GM23338 (cell line): ENCODE data around the gene ZNF26. TPM values are rescaled to one million over a fixed set of nuclear protein-coding genes. Genes with fewer than 3 reads are reported as not detected.

Experiments
- ATAC-seq: fragments of 200-7000 bp; cut with Tn5 transposase; 3 replicates; pipeline ENCODE4 v1.9.1; 2020
- DNase-seq: peaks from one replicate; pipeline ENCODE4 v3.0.0-alpha.2; 2015; ENCODE audit warnings: low spot score
- H2AFZ ChIP-seq: fragments of 200-600 bp; sonication (generic); 2 replicates; pipeline ENCODE4 v1.8.0; 2016; ENCODE audit warnings: antibody characterized with exemption, mild to moderate bottlenecking, moderate library complexity
- H3F3A ChIP-seq: fragments of 200-600 bp; sonication (generic); replicated peaks from 2 replicates; pipeline ENCODE4 v1.8.0; 2017; ENCODE audit warnings: antibody characterized with exemption, mixed run types, low read depth
- H3K27ac ChIP-seq: fragments of 200-600 bp; sonication (generic); 2 replicates; pipeline ENCODE4 v1.6.1; 2016; ENCODE audit warnings: low read depth
- H3K27me3 ChIP-seq: fragments of 200-600 bp; sonication (generic); 2 replicates; pipeline ENCODE4 v1.8.0; 2016; ENCODE audit warnings: mild to moderate bottlenecking, mixed run types, moderate library complexity; ENCODE audit not compliant: insufficient read depth
- H3K36me3 ChIP-seq: fragments of 200-600 bp; sonication (generic); 2 replicates; pipeline ENCODE4 v1.8.0; 2016; ENCODE audit warnings: mild to moderate bottlenecking; ENCODE audit not compliant: insufficient read depth
- H3K4me1 ChIP-seq: fragments of 200-600 bp; sonication (generic); 2 replicates; pipeline ENCODE4 v1.8.0; 2016; ENCODE audit warnings: mild to moderate bottlenecking, moderate library complexity; ENCODE audit not compliant: insufficient read depth
- H3K4me2 ChIP-seq: fragments of 200-600 bp; sonication (generic); 2 replicates; pipeline ENCODE4 v1.7.1; 2017; ENCODE audit warnings: mixed run types
- H3K4me3 ChIP-seq: fragments of 200-600 bp; sonication (generic); 2 replicates; pipeline ENCODE4 v1.6.1; 2016; ENCODE audit warnings: mixed run types
- H3K79me2 ChIP-seq: fragments of 200-600 bp; sonication (generic); replicated peaks from 2 replicates; pipeline ENCODE4 v1.8.0; 2017; ENCODE audit warnings: mild to moderate bottlenecking; ENCODE audit not compliant: insufficient read depth
- H3K9me2 ChIP-seq: fragments of 200-600 bp; sonication (generic); 2 replicates; pipeline ENCODE4 v1.8.0; 2017; ENCODE audit not compliant: insufficient read depth
- H4K20me1 ChIP-seq: fragments of 200-600 bp; sonication (generic); replicated peaks from 2 replicates; pipeline ENCODE4 v1.8.0; 2017; ENCODE audit warnings: mild to moderate bottlenecking; ENCODE audit not compliant: insufficient read depth
- H3K27ac Mint-ChIP-seq: 2 replicates; pipeline ENCODE4 v1.8.0; 2020; ENCODE audit warnings: inconsistent platforms, mild to moderate bottlenecking, moderate library complexity, mixed read lengths
- H3K27me3 Mint-ChIP-seq: 3 replicates; pipeline ENCODE4 v1.8.0; 2022; ENCODE audit warnings: low read depth, mild to moderate bottlenecking, moderate library complexity, mixed read lengths, inconsistent platforms; ENCODE audit not compliant: insufficient read depth, poor library complexity
- H3K36me3 Mint-ChIP-seq: 3 replicates; pipeline ENCODE4 v1.8.0; 2021; ENCODE audit warnings: low read depth, mild to moderate bottlenecking, inconsistent platforms, moderate library complexity, mixed read lengths
- H3K4me1 Mint-ChIP-seq: 3 replicates; pipeline ENCODE4 v1.8.0; 2020; ENCODE audit warnings: mild to moderate bottlenecking, inconsistent platforms, mixed read lengths
- H3K4me3 Mint-ChIP-seq: 3 replicates; pipeline ENCODE4 v1.8.0; 2021; ENCODE audit warnings: moderate library complexity, mild to moderate bottlenecking, inconsistent platforms, mixed read lengths
- H3K9me3 Mint-ChIP-seq: 3 replicates; pipeline ENCODE4 v1.8.0; 2020; ENCODE audit warnings: moderate library complexity, mild to moderate bottlenecking, inconsistent platforms, mixed read lengths
- CREB1 ChIP-seq: fragments of 250-450 bp; sonication (Bioruptor Pico); IDR thresholded peaks from 2 replicates; pipeline ENCODE4 v1.5.0; 2020; ENCODE audit warnings: low read depth, mild to moderate bottlenecking, moderate library complexity
- EZH2 ChIP-seq: fragments of 200-600 bp; sonication (generic); IDR thresholded peaks from one replicate; pipeline ENCODE4 v1.8.0; 2017; ENCODE audit warnings: antibody characterized with exemption, mild to moderate bottlenecking, low read depth; ENCODE audit not compliant: unreplicated experiment
- EZH2phosphoT487 ChIP-seq: fragments of 200-600 bp; sonication (generic); IDR thresholded peaks from one replicate; pipeline ENCODE4 v1.8.1; 2018; ENCODE audit warnings: antibody characterized with exemption; ENCODE audit not compliant: unreplicated experiment
- JUNB ChIP-seq: IDR thresholded peaks from one replicate; pipeline ENCODE4 v1.6.1; 2016; ENCODE audit warnings: antibody characterized with exemption; ENCODE audit not compliant: unreplicated experiment
- NANOG ChIP-seq: IDR thresholded peaks from 2 replicates; pipeline ENCODE4 v1.6.1; 2016; ENCODE audit warnings: antibody characterized with exemption, borderline replicate concordance
- POLR2AphosphoS5 ChIP-seq: IDR thresholded peaks from 2 replicates; pipeline ENCODE4 v1.6.1; 2016; ENCODE audit warnings: antibody characterized with exemption, low read depth
- REST ChIP-seq: IDR thresholded peaks from one replicate; pipeline ENCODE4 v1.6.1; 2018; ENCODE audit warnings: antibody characterized with exemption; ENCODE audit not compliant: unreplicated experiment
- STAT1 ChIP-seq: IDR thresholded peaks from one replicate; pipeline ENCODE4 v1.6.1; 2016; ENCODE audit warnings: antibody characterized with exemption; ENCODE audit not compliant: unreplicated experiment
- ZNF114 ChIP-seq: fragments of 250-450 bp; sonication (Bioruptor Pico); IDR thresholded peaks from 2 replicates; pipeline ENCODE4 v1.5.0; 2020; ENCODE audit warnings: mild to moderate bottlenecking, moderate library complexity
- ZNF331 ChIP-seq: fragments of 250-450 bp; sonication (Bioruptor Pico); IDR thresholded peaks from 2 replicates; pipeline ENCODE4 v1.5.0; 2020; ENCODE audit warnings: low read depth, mild to moderate bottlenecking, moderate library complexity
- ZNF462 ChIP-seq: fragments of 250-450 bp; sonication (Bioruptor Pico); IDR thresholded peaks from 2 replicates; pipeline ENCODE4 v1.5.0; 2020; ENCODE audit warnings: mild to moderate bottlenecking, moderate library complexity
- polyA plus RNA-seq: library from polyadenylated mRNA; unstranded; fragments of >200 nt; fragmentation: Nextera tagmentation; extraction: Ambion mirVana; gene quantifications from 2 replicates; pipeline ENCODE4 v1.2.1, GENCODE V29; 2016
- total RNA-seq: library from RNA; depleted of rRNA; stranded (reverse); fragments of >200 nt; shearing (Covaris generic); gene quantifications from 2 replicates; pipeline ENCODE4 v1.2.3, GENCODE V29; 2014

ZNF26 gene
- total and polyA plus RNA-seq, 2 experiments from 2014 or later, result 4.8 to 18.9 TPM

DNA sequence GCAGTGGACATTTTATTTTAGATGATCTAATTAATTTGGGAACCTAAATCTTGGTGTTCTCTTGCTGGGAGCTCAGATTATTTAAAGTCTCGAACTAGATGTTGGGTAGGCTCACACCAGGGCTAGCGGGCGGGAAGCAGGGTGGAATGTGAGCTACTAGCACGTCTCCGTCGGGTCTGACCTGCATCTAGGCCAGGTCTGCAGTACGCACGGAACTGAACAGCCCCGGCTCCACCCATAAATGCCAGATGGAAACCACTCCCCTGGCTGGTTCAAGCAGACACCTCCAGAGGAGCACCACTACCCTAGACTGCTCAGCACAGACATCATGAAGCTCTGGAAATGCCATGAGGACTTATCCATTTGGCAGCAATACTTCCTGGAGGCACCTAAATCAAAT is 40.4 kb upstream of the ZNF26 start:
- H3K4me1 ChIP-seq, result no peaks in the 10 kb centered on the region
- H3K27ac ChIP-seq, result no peak overlapping the region
- peaks cover 18% of the 10 kb centered on the region; the same call in 1 of the 2 replicates for H3K36me3 ChIP-seq
- Mint-ChIP-seq H3K27ac (no peak overlapping the region), H3K4me3 (no peak overlapping the region), H3K9me3 (peaks cover 48% of the 10 kb centered on the region), H3K4me1 (no peaks in the 10 kb centered on the region), H3K27me3 (peaks cover 4% of the 10 kb centered on the region), H3K36me3 (peaks cover 90% of the 10 kb centered on the region)
- H4K20me1 ChIP-seq, result no peaks in the 10 kb centered on the region
- H2AFZ ChIP-seq, result no peak overlapping the region
- no peak for ATAC-seq
- TF ChIP-seq ZNF462 (CRISPR knock-in tag) (no peak), CREB1 (CRISPR knock-in tag) (no peak), EZH2 (no peak), REST (no peak), NANOG (no peak), JUNB (no peak), ZNF331 (no peak), ZNF114 (no peak), STAT1 (no peak), EZH2phosphoT487 (no peak), POLR2AphosphoS5 (no peak)
- H3K27me3 ChIP-seq, result no peaks in the 10 kb centered on the region
- H3F3A ChIP-seq, result peaks cover 4% of the 10 kb centered on the region; the same call in 1 of the 2 replicates
- no peak overlapping the region for H3K4me3 ChIP-seq
- no peaks in the 10 kb centered on the region for H3K9me2 ChIP-seq
- H3K4me2 ChIP-seq, result no peak overlapping the region
- no peak for DNase-seq
- peaks cover 8% of the 10 kb centered on the region; the same call in 1 of the 2 replicates for H3K79me2 ChIP-seq
